Mononuclear cell (primary cell): ENCODE data around the gene PLK3. TPM values are rescaled to one million over a fixed set of nuclear protein-coding genes. Genes with fewer than 3 reads are reported as not detected.
A peak's percentile ranks its signal among the peaks of the same experiment; 100 is the strongest.
"Not testable (repeated sequence)": the region's sequence is repeated elsewhere in the genome, so short reads cannot be mapped to it uniquely, and the experiment has no call there.

Experiments used
- H3K27me3 ChIP-seq: 2 replicates; pipeline ENCODE4 v1.6.0; 2011; ENCODE audit warnings: low read length, control low read depth; ENCODE audit not compliant: insufficient read depth
- H3K4me1 ChIP-seq: 2 replicates; pipeline ENCODE4 v1.5.1; 2011; ENCODE audit warnings: mild to moderate bottlenecking, low read length, control low read depth; ENCODE audit not compliant: insufficient read depth
- H3K4me3 ChIP-seq: 2 replicates; pipeline ENCODE4 v1.5.1; 2011; ENCODE audit warnings: mild to moderate bottlenecking, low read length, moderate library complexity
- H3K9me3 ChIP-seq: 2 replicates; pipeline ENCODE4 v1.5.1; 2011; ENCODE audit warnings: low read depth, mild to moderate bottlenecking, control low read depth, low read length
- total RNA-seq: library from RNA; depleted of rRNA; stranded (reverse); fragments of >200 nt; gene quantifications from one replicate; pipeline ENCODE4 v1.2.3, GENCODE V29; 2012

PLK3 gene
- total RNA-seq, 1 donor: 224 TPM

GRCh38 chr1:44784094-44785028, 15.8 kb upstream of the PLK3 start:
- H3K4me1 ChIP-seq: peaks cover 31% of the 10 kb centered on the region
- peak overlapping the region; percentile 22 for H3K4me3 ChIP-seq
- no peaks in the 10 kb centered on the region for H3K9me3 ChIP-seq
- H3K27me3 ChIP-seq: no peaks in the 10 kb centered on the region

- Histone ChIP-seq H3K9me3 (no peaks in the 10 kb centered on the region), H3K4me3 (no peak overlapping the region), H3K27me3 (no peaks in the 10 kb centered on the region), H3K4me1 (peaks cover 31% of the 10 kb centered on the region)
These were observed 15.2 kb upstream of the PLK3 start for GRCh38 chr1:44785029-44785380.

DNA sequence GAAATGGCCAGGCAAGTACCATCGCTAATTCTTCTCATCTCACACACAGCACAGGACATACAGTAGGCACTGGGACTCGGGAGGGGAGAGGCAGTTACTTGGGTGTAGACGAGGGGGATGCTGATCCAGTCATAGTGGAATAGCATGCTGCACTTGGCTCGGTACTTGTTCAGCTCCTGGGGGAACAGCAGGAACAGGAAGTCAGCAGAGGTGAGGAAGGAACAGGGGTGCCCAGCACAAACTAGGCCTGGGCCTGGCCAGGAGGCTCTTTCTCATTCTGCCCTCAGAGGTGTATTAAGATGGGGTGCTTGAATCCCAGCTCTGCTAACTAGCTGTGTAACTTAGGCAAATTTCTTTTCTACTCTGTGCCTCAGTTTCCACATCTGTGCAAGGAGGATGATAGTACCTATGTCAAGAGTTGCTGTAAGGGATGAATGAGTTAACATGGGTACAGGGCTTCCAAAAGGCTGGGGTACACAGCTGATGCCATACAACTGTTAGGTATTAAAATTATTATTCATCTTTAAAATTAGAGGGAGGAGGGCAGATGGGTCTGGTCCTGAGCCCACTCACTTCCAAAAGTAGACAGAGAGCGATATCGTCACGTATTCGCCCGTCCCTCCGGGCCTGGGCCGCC, 14.6 kb upstream of the PLK3 start:
- no peaks in the 10 kb centered on the region for H3K9me3 ChIP-seq
- H3K27me3 ChIP-seq: no peaks in the 10 kb centered on the region
- H3K4me1 ChIP-seq: peaks cover 31% of the 10 kb centered on the region
- H3K4me3 ChIP-seq: peak overlapping the region; percentile 36

- Histone ChIP-seq H3K9me3 (no peaks in the 10 kb centered on the region), H3K4me1 (peaks cover 31% of the 10 kb centered on the region), H3K4me3 (peak overlapping the region; percentile 36), H3K27me3 (no peaks in the 10 kb centered on the region)
These were observed 13.9 kb upstream of the PLK3 start for GRCh38 chr1:44786138-44786840.

GRCh38 chr1:44786841-44787426, 13.2 kb upstream of the PLK3 start:
- no peaks in the 10 kb centered on the region for H3K9me3 ChIP-seq
- no peaks in the 10 kb centered on the region for H3K27me3 ChIP-seq
- H3K4me1 ChIP-seq: peaks cover 31% of the 10 kb centered on the region
- H3K4me3 ChIP-seq: no peak overlapping the region

GRCh38 chr1:44787506-44787905, 12.7 kb upstream of the PLK3 start:
- peaks cover 31% of the 10 kb centered on the region for H3K4me1 ChIP-seq
- no peaks in the 10 kb centered on the region for H3K9me3 ChIP-seq
- no peak overlapping the region for H3K4me3 ChIP-seq
- H3K27me3 ChIP-seq: no peaks in the 10 kb centered on the region

GRCh38 chr1:44788120-44788860, 11.9 kb upstream of the PLK3 start, which contains the start of gene BEST4:
BEST4 (minus strand) TSS chr1:44788170; CDS start chr1:44787705, 465 bp downstream.
- no peaks in the 10 kb centered on the region for H3K9me3 ChIP-seq
- H3K4me3 ChIP-seq: no peak within 1 kb of the TSS
- H3K4me1 ChIP-seq: peaks cover 31% of the 10 kb centered on the region
- no peaks in the 10 kb centered on the region for H3K27me3 ChIP-seq

GRCh38 chr1:44790968-44791801, 9.0 kb upstream of the PLK3 start:
- H3K9me3 ChIP-seq: no peaks in the 10 kb centered on the region
- peaks cover 5% of the 10 kb centered on the region for H3K4me1 ChIP-seq
- H3K27me3 ChIP-seq: no peaks in the 10 kb centered on the region
- H3K4me3 ChIP-seq: no peak overlapping the region

DNA sequence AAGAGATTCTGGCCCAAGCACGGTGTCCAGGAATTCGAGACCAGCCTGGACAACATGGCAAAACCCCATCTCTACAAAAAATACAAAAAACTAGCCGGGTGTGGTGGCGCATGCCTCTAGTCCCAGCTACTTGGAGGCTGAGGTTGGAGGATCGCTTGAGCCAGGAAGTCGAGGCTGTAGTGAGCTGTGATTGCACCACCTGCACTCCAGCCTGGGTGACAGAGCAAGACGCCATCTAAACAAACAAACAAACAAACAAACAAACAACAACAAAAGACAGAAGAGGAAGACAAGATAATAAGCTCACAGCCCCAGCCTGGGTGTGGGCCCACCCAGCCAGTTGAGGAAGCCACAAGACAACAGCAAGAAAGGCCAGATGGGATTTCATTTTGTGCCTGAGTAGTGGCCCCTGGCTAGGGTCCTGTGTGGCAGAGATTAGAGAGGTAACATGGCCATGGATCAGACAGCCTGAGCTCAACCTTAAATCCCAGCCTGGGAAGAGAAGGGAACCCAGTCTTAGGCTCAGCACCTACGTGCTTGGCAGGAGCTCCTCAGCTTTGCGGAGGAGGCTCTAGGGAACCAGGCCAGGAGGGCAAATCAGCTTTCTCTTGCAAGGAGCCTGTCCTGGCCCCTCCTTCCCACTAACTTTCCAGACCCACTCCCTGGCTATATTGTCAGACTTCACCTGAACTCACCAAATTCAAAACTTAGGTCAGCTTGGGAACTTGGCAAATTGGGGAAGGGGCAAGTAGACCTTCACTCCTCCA, 7.3 kb upstream of the PLK3 start:
- no peak overlapping the region for H3K4me3 ChIP-seq
- no peaks in the 10 kb centered on the region for H3K9me3 ChIP-seq
- H3K4me1 ChIP-seq: no peaks in the 10 kb centered on the region
- H3K27me3 ChIP-seq: no peaks in the 10 kb centered on the region

- H3K9me3 ChIP-seq, H3K4me3 ChIP-seq, H3K27me3 ChIP-seq: not testable (repeated sequence)
- H3K4me1 ChIP-seq: peaks cover 31% of the 10 kb centered on the region
These were observed 2.3 kb upstream of the PLK3 start for GRCh38 chr1:44797886-44798285.

GRCh38 chr1:44798481-44799365, 1.5 kb upstream of the PLK3 start:
- Histone ChIP-seq H3K4me3 (no peak overlapping the region), H3K9me3 (no peaks in the 10 kb centered on the region), H3K27me3 (no peaks in the 10 kb centered on the region), H3K4me1 (peaks cover 37% of the 10 kb centered on the region)

DNA sequence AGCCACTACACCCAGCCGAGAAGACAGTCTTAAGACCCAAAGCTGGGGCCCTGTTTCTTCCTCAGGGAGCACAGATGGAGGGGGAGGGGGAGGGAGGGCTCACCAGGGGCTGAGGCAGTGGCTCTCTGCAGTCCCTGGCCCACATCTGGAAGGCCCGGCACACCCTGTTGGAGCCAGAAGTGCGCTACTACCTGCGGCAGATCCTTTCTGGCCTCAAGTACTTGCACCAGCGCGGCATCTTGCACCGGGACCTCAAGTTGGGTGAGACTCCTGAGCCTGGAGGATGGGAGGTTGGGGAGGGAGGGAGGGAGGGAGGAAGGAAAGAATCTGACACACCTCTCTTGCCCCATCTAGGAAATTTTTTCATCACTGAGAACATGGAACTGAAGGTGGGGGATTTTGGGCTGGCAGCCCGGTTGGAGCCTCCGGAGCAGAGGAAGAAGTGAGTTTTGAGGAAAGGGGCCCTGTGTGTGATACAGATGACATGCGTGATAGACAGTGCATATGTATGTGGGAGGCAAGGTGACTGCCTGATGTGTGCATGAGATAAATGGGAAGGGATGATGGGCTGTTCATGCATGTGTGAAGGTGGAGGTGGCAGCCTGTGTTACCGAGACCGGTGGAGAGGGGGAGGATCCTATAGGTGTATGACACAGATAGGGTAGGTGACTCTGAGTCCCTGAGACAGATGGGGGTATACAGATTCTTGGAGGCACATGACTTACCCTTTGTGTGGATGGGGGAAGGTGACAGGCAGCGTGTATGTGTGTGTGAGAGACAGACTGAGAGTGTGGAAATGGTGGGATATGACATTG, 1.5 kb downstream of the PLK3 start:
- peaks cover 49% of the 10 kb centered on the region for H3K4me1 ChIP-seq
- peak overlapping the region; percentile 87 for H3K4me3 ChIP-seq
- H3K9me3 ChIP-seq: no peaks in the 10 kb centered on the region
- H3K27me3 ChIP-seq: no peaks in the 10 kb centered on the region
